Activated T-helper 2 cell treated with anti-CD3 and anti-CD28 coated beads, Interferon-gamma antibody, Interleukin-2, Interleukin-4, amounts not matched to agents 10 μg/mL and 5 μg/mL and 100 μg/mL, durations not matched to agents 14 hours and 24 hours and 36 hours (primary cell): ENCODE data around the gene WFDC10B. TPM values are rescaled to one million over a fixed set of nuclear protein-coding genes. Genes with fewer than 3 reads are reported as not detected.
A peak's percentile ranks its signal among the peaks of the same experiment; 100 is the strongest.
"Not testable (repeated sequence)": the region's sequence is repeated elsewhere in the genome, so short reads cannot be mapped to it uniquely, and the experiment has no call there.

Source experiments
- DNase-seq: peaks from one replicate; pipeline ENCODE4 v3.0.0; 2021; ENCODE audit warnings: low spot score
- H3K27ac Mint-ChIP-seq: one replicate; pipeline ENCODE4 v1.8.0; 2021; ENCODE audit warnings: mixed read lengths
- H3K27me3 Mint-ChIP-seq: one replicate; pipeline ENCODE4 v1.8.0; 2021; ENCODE audit warnings: low read depth, mixed read lengths
- H3K36me3 Mint-ChIP-seq: one replicate; pipeline ENCODE4 v1.8.0; 2021; ENCODE audit warnings: low read depth, mixed read lengths
- H3K4me1 Mint-ChIP-seq: one replicate; pipeline ENCODE4 v1.8.0; 2021; ENCODE audit warnings: low read depth, mixed read lengths
- H3K4me3 Mint-ChIP-seq: one replicate; pipeline ENCODE4 v1.8.0; 2021; ENCODE audit warnings: low read depth, mild to moderate bottlenecking, moderate library complexity, mixed read lengths
- H3K9me3 Mint-ChIP-seq: one replicate; pipeline ENCODE4 v1.8.0; 2021; ENCODE audit warnings: mixed read lengths
- intact Hi-C: fragments of 100-400 bp; cut with micrococcal nuclease; formaldehyde crosslinking; loops from one replicate; pipeline ENCODE4 v1.15.1; 2023
- total RNA-seq: library from RNA; stranded (reverse); gene quantifications from 2 replicates; pipeline ENCODE4 v1.2.3, GENCODE V29; 2022

WFDC10B gene
- not detected in 2 replicates for total RNA-seq

- Mint-ChIP-seq H3K4me3 (no peak within 1 kb of the TSS), H3K36me3 (no peaks in the 10 kb centered on the region), H3K27me3 (peaks cover 16% of the 10 kb centered on the region), H3K27ac (no peak within 1 kb of the TSS), H3K4me1 (no peaks in the 10 kb centered on the region), H3K9me3 (no peaks in the 10 kb centered on the region)
- no peak for DNase-seq
- intact Hi-C loops, result no loop called here
These were observed at the start of gene WFDC10B for GRCh38 chr20:45704969-45705637. Gene WFDC10B, minus strand, starts transcription at chr20:45705019. Its CDS starts 19,027 bp downstream, at chr20:45685992.

GRCh38 chr20:45752746-45753145, 47.9 kb upstream of the WFDC10B start:
- Mint-ChIP-seq H3K36me3 (peaks cover 4% of the 10 kb centered on the region), H3K4me3 (no peak overlapping the region), H3K27ac (peak overlapping the region; percentile 41), H3K27me3 (peaks cover 37% of the 10 kb centered on the region), H3K4me1 (peaks cover 16% of the 10 kb centered on the region), H3K9me3 (peaks cover 13% of the 10 kb centered on the region)
- no peak for DNase-seq
- intact Hi-C loops, result loop anchor here (1.0 to 2.0 kb wide), 2 partner anchors 141 to 246 kb away; no protein-coding TSS in a partner anchor

GRCh38 chr20:45751721-45752120, 46.9 kb upstream of the WFDC10B start:
- Mint-ChIP-seq H3K27ac (no peak overlapping the region), H3K4me3 (no peak overlapping the region), H3K9me3 (peaks cover 13% of the 10 kb centered on the region), H3K36me3 (peaks cover 4% of the 10 kb centered on the region), H3K4me1 (peaks cover 16% of the 10 kb centered on the region), H3K27me3 (peaks cover 47% of the 10 kb centered on the region)
- no peak for DNase-seq
- intact Hi-C loops, result loop anchor here (1.0 to 2.0 kb wide), 2 partner anchors 140 to 245 kb away; no protein-coding TSS in a partner anchor

GRCh38 chr20:45745015-45745414, 40.2 kb upstream of the WFDC10B start:
- no peak for DNase-seq
- H3K4me3 Mint-ChIP-seq, result no peak overlapping the region
- no peaks in the 10 kb centered on the region for H3K9me3 Mint-ChIP-seq
- H3K27me3 Mint-ChIP-seq, result peaks cover 52% of the 10 kb centered on the region
- H3K36me3 Mint-ChIP-seq, result no peaks in the 10 kb centered on the region
- H3K27ac Mint-ChIP-seq, result no peak overlapping the region
- no peaks in the 10 kb centered on the region for H3K4me1 Mint-ChIP-seq
- intact Hi-C loops, result no loop called here

- Mint-ChIP-seq H3K4me1 (no peaks in the 10 kb centered on the region), H3K27me3 (peaks cover 31% of the 10 kb centered on the region), H3K36me3 (no peaks in the 10 kb centered on the region), H3K4me3 (no peak overlapping the region), H3K27ac (no peak overlapping the region), H3K9me3 (no peaks in the 10 kb centered on the region)
- no peak for DNase-seq
- intact Hi-C loops, result no loop called here
These were observed 37.8 kb upstream of the WFDC10B start for GRCh38 chr20:45742596-45742995.

- Mint-ChIP-seq H3K27ac (no peak overlapping the region), H3K4me1 (no peaks in the 10 kb centered on the region), H3K4me3 (no peak overlapping the region), H3K27me3 (peaks cover 19% of the 10 kb centered on the region), H3K36me3 (no peaks in the 10 kb centered on the region), H3K9me3 (peaks cover 36% of the 10 kb centered on the region)
- intact Hi-C loops, result no loop called here
- no peak for DNase-seq
These were observed 31.2 kb upstream of the WFDC10B start for GRCh38 chr20:45735988-45736387.

- peaks cover 18% of the 10 kb centered on the region for H3K27me3 Mint-ChIP-seq
- no peaks in the 10 kb centered on the region for H3K36me3 Mint-ChIP-seq
- no peak for DNase-seq
- no peak overlapping the region for H3K4me3 Mint-ChIP-seq
- peaks cover 38% of the 10 kb centered on the region for H3K9me3 Mint-ChIP-seq
- intact Hi-C loops, result no loop called here
- H3K27ac Mint-ChIP-seq, result no peak overlapping the region
- H3K4me1 Mint-ChIP-seq, result no peaks in the 10 kb centered on the region
These were observed 30.7 kb upstream of the WFDC10B start for GRCh38 chr20:45735552-45735951.

- Mint-ChIP-seq H3K4me1 (no peaks in the 10 kb centered on the region), H3K27me3 (peaks cover 20% of the 10 kb centered on the region), H3K36me3 (no peaks in the 10 kb centered on the region), H3K4me3 (no peak overlapping the region), H3K27ac (no peak overlapping the region), H3K9me3 (peaks cover 44% of the 10 kb centered on the region)
- intact Hi-C loops, result no loop called here
- no peak for DNase-seq
These were observed 27.4 kb upstream of the WFDC10B start for GRCh38 chr20:45732199-45732598.

- Mint-ChIP-seq H3K27me3 (peaks cover 33% of the 10 kb centered on the region), H3K9me3 (peaks cover 17% of the 10 kb centered on the region), H3K36me3 (no peaks in the 10 kb centered on the region), H3K4me3 (no peak overlapping the region), H3K27ac (no peak overlapping the region), H3K4me1 (peaks cover 2% of the 10 kb centered on the region)
- no peak for DNase-seq
- intact Hi-C loops, result no loop called here
These were observed 22.2 kb upstream of the WFDC10B start for GRCh38 chr20:45727044-45727443.

- intact Hi-C loops, result no loop called here
- Mint-ChIP-seq H3K4me3 (no peak overlapping the region), H3K27me3 (peaks cover 33% of the 10 kb centered on the region), H3K9me3 (peaks cover 3% of the 10 kb centered on the region), H3K36me3 (no peaks in the 10 kb centered on the region), H3K27ac (no peak overlapping the region), H3K4me1 (peaks cover 2% of the 10 kb centered on the region)
- no peak for DNase-seq
These were observed 20.3 kb upstream of the WFDC10B start for GRCh38 chr20:45725134-45725533.

- peaks cover 2% of the 10 kb centered on the region for H3K4me1 Mint-ChIP-seq
- H3K4me3 Mint-ChIP-seq, result no peak within 1 kb of the TSS
- H3K9me3 Mint-ChIP-seq, result peaks cover 3% of the 10 kb centered on the region
- intact Hi-C loops, result no loop called here
- no peaks in the 10 kb centered on the region for H3K36me3 Mint-ChIP-seq
- no peak for DNase-seq
- peaks cover 45% of the 10 kb centered on the region for H3K27me3 Mint-ChIP-seq
- no peak within 1 kb of the TSS for H3K27ac Mint-ChIP-seq
These were observed 17.2 kb upstream of the WFDC10B start, which contains the start of gene SPINT4 for GRCh38 chr20:45722047-45722446. Gene SPINT4, plus strand, starts transcription at chr20:45722347. Its CDS starts 21 bp downstream, at chr20:45722368.

GRCh38 chr20:45716141-45716688, 11.4 kb upstream of the WFDC10B start:
- intact Hi-C loops, H3K9me3 Mint-ChIP-seq, DNase-seq, H3K36me3 Mint-ChIP-seq, H3K4me1 Mint-ChIP-seq, H3K27ac Mint-ChIP-seq, H3K4me3 Mint-ChIP-seq: not testable (repeated sequence)
- peaks cover 25% of the 10 kb centered on the region for H3K27me3 Mint-ChIP-seq

- Mint-ChIP-seq H3K4me3 (no peak within 1 kb of the TSS), H3K27ac (no peak within 1 kb of the TSS), H3K27me3 (peaks cover 7% of the 10 kb centered on the region), H3K36me3 (no peaks in the 10 kb centered on the region), H3K9me3 (no peaks in the 10 kb centered on the region), H3K4me1 (no peaks in the 10 kb centered on the region)
- DNase-seq, result no peak
- intact Hi-C loops, result no loop called here
These were observed 2.9 kb downstream of the WFDC10B start, which contains the start of gene WFDC13 for GRCh38 chr20:45701873-45702272. Gene WFDC13, plus strand, starts transcription at chr20:45702038. Its CDS starts 86 bp downstream, at chr20:45702124.
